KOPT-K1 (cell line): ENCODE results near the gene BOC.

Experiments
- H3K27ac ChIP-seq: fragments of 200-600 bp; sonication (generic); 2 replicates; pipeline ENCODE4 v1.5.1; 2016; ENCODE audit warnings: antibody characterized with exemption, mild to moderate bottlenecking, low read depth, low read length; ENCODE audit not compliant: poor library complexity, severe bottlenecking
- H3K36me3 ChIP-seq: fragments of 200-600 bp; sonication (generic); 2 replicates; pipeline ENCODE4 v1.5.1; 2017; ENCODE audit warnings: antibody characterized with exemption, mild to moderate bottlenecking, low read length, moderate library complexity; ENCODE audit not compliant: insufficient read depth
- H3K9me3 ChIP-seq: fragments of 200-600 bp; sonication (generic); 2 replicates; pipeline ENCODE4 v1.5.1; 2017; ENCODE audit warnings: antibody characterized with exemption, low read length, mild to moderate bottlenecking; ENCODE audit not compliant: insufficient read depth, poor library complexity, severe bottlenecking

Gene BOC

GRCh38 chr3:113261063-113261625 is 49.8 kb downstream of the BOC start:
- Histone ChIP-seq H3K36me3 (no peaks in the 10 kb centered on the region), H3K27ac (no peak overlapping the region), H3K9me3 (no peaks in the 10 kb centered on the region)

- Histone ChIP-seq H3K36me3 (no peaks in the 10 kb centered on the region), H3K9me3 (no peaks in the 10 kb centered on the region), H3K27ac (no peak overlapping the region)
Observed at GRCh38 chr3:113261626-113262303, 50.4 kb downstream of the BOC start.

GRCh38 chr3:113262304-113262665 is 50.9 kb downstream of the BOC start:
- Histone ChIP-seq H3K9me3 (no peaks in the 10 kb centered on the region), H3K36me3 (no peaks in the 10 kb centered on the region), H3K27ac (no peak overlapping the region)

DNA sequence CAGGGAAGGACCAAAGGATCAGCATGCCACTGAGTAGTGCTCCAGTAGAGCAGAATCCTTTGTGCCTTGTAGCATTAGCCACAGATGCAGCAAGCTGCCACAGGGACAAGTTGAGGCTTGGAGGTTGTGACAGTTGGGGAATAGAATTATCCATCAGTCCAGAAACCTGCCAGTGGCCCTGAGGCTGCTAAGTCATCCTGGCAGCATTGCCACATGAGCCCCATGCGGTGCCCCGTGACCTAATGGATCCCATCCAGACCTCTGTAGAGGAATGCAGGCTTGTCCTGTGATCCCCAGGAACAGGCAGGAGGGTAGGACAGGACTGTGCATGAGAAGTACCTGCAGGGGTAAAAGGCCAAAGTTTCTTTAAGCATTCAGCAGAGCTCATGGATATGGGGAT is 51.7 kb downstream of the BOC start:
- Histone ChIP-seq H3K27ac (no peak overlapping the region), H3K36me3 (no peaks in the 10 kb centered on the region), H3K9me3 (no peaks in the 10 kb centered on the region)

DNA sequence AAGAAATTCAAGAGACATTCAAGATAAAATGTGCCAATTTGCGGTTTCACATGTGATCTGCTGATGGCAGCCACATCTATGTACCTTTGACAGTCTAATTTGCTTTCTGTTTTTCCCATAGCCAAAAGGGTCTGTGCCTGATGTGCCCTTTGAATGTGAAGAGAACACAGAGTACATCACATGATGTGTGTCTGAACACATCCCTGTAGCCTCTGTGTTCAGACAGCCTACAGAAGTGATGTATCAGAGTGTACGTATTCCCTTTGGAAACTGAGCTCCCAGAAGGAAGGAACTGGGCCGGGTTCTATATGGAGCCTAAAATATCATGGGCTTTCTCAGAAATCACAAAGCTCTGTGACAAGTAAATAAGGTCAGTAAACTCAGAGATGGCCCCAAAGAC is 52.4 kb downstream of the BOC start:
- Histone ChIP-seq H3K27ac (no peak overlapping the region), H3K36me3 (no peaks in the 10 kb centered on the region), H3K9me3 (no peaks in the 10 kb centered on the region)

DNA sequence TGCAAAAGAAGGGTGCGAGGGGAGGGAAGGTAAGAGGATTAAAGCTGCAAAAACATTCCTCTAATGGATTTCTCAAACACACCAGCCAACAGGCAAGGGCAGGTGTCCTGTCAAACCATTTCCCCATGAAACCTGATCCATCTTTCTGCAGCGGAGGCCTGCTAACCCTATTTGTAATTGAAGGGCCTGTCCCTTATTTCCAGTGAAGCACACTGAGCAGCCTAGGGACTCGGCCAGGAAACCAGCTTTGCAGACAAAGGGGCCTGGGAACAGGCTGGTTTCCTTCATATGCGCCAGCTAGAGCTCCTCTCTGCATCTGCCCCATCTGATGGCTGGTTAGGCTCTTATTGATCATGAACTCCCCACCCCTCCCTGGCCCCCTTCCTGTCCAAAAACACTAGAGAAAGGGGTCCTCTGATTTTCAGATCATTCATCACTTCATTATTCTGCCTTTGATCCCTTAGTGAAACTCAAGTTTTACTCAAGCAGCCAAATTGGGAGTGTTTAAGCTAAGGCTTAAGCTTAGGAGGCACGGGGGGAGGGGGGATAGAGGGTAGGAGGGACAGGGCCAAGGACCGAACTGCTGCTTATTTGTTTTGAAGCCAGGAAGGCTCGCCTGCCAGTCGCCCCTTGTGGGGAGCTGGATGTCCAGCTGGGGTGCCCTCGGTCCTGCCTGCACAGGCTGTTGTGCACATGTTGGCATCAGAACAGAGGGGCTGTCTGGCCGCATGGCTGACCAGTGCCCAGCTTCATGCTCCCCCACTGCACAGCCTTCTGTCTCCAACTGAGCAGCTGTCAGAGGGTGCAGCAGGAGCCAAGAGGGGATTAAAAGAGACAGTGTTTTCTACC is 53.1 kb downstream of the BOC start:
- Histone ChIP-seq H3K36me3 (no peaks in the 10 kb centered on the region), H3K9me3 (no peaks in the 10 kb centered on the region), H3K27ac (no peak overlapping the region)

GRCh38 chr3:113265231-113265630 is 53.9 kb downstream of the BOC start:
- H3K9me3 ChIP-seq: no peaks in the 10 kb centered on the region
- H3K27ac ChIP-seq: no peak overlapping the region
- no peaks in the 10 kb centered on the region for H3K36me3 ChIP-seq

GRCh38 chr3:113266738-113267137 is 55.4 kb downstream of the BOC start:
- Histone ChIP-seq H3K36me3 (no peaks in the 10 kb centered on the region), H3K9me3 (no peaks in the 10 kb centered on the region), H3K27ac (no peak overlapping the region)

GRCh38 chr3:113268311-113268710 is 57.0 kb downstream of the BOC start:
- H3K9me3 ChIP-seq: no peaks in the 10 kb centered on the region
- H3K27ac ChIP-seq: no peak overlapping the region
- H3K36me3 ChIP-seq: no peaks in the 10 kb centered on the region

GRCh38 chr3:113268942-113269341 is 57.6 kb downstream of the BOC start:
- H3K36me3 ChIP-seq: no peaks in the 10 kb centered on the region
- no peak overlapping the region for H3K27ac ChIP-seq
- H3K9me3 ChIP-seq: no peaks in the 10 kb centered on the region

DNA sequence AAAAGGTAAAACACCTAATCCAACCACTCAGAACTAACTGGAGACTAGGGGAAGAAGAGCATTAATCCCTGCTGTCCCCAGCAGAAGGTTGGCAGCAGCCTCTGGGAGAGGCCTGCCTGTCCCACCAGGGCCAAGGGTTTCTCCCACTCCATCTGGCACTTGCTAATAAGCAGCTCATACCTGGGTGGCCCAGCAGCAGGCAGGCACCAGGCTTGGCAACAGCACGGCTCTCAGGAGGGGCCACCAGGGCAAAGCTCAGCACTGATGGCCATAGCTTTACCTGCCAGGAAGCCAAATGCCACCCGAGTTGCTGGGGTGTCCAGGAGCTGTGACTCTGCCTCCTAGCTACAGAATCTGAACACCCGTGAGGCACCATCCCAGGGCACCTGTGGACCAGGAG is 58.3 kb downstream of the BOC start:
- H3K9me3 ChIP-seq: no peaks in the 10 kb centered on the region
- H3K27ac ChIP-seq: no peak overlapping the region
- no peaks in the 10 kb centered on the region for H3K36me3 ChIP-seq

GRCh38 chr3:113270068-113270467 is 58.7 kb downstream of the BOC start:
- Histone ChIP-seq H3K27ac (no peak overlapping the region), H3K36me3 (no peaks in the 10 kb centered on the region), H3K9me3 (no peaks in the 10 kb centered on the region)

- Histone ChIP-seq H3K36me3 (no peaks in the 10 kb centered on the region), H3K27ac (no peak overlapping the region), H3K9me3 (no peaks in the 10 kb centered on the region)
Observed at GRCh38 chr3:113270786-113271185, 59.4 kb downstream of the BOC start.

GRCh38 chr3:113271189-113271588 is 59.8 kb downstream of the BOC start:
- H3K27ac ChIP-seq: no peak overlapping the region
- no peaks in the 10 kb centered on the region for H3K9me3 ChIP-seq
- H3K36me3 ChIP-seq: no peaks in the 10 kb centered on the region

DNA sequence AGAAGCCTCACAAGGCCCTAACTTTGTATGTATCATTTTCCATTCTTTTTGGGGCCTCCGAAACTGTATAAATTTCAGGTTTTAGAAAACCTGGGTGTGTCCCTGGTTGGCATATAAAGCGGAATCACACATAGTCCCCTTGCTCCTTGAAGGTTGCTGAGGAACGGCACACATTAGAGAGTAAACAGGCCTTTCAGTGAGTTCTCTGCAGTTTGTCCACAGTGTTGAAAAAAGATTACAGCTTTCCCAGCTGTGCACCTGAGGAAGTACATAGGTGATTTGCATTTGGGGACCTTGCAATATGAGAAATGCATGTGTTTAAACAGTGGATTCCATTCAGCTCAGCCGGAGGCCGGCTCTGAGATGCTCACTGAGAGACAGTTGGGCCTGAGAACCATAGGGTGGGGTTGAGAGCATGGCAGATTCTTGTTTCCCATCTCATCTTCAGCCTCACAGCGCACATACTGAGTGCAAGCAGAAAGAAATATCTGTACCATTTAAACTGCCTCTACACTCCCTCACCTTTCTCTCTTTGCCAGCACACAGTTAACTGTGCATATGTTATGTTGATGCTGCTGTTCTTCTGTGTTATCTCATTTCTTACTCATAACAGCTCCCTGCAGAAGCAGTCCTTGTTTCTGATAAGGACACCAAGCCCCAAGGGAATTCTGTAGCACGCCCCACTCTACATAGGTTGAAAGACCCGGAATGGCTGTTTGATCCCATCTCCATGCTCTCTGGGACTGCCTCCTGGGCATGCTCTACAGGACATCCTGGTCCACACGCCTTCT is 60.4 kb downstream of the BOC start:
- H3K9me3 ChIP-seq: no peaks in the 10 kb centered on the region
- no peaks in the 10 kb centered on the region for H3K36me3 ChIP-seq
- H3K27ac ChIP-seq: no peak overlapping the region
